Smooth muscle cell (in vitro differentiated cells): Measurements from ENCODE around the gene CPNE4. TPM values are rescaled to one million over a fixed set of nuclear protein-coding genes. Genes with fewer than 3 reads are reported as not detected.

Source experiments
- DNase-seq: peaks from one replicate; lab custom pipeline; 2025; ENCODE audit not compliant: unreplicated experiment; lab: John Stamatoyannopoulos, UW
- H2AFZ ChIP-seq: fragments of 200-600 bp; sonication (generic); 2 replicates; pipeline ENCODE4 v1.6.0; 2016; ENCODE audit warnings: antibody characterized with exemption, low read depth, mild to moderate bottlenecking
- H3F3A ChIP-seq: fragments of 200-600 bp; sonication (generic); 2 replicates; pipeline ENCODE4 v1.6.0; 2017; ENCODE audit warnings: antibody characterized with exemption, low read depth
- H3K27ac ChIP-seq: fragments of 200-600 bp; sonication (generic); 2 replicates; pipeline ENCODE4 v1.5.1; 2016; ENCODE audit warnings: low read depth, mild to moderate bottlenecking
- H3K27me3 ChIP-seq: fragments of 200-600 bp; sonication (generic); 2 replicates; pipeline ENCODE4 v1.6.1; 2016; ENCODE audit warnings: low read depth, mild to moderate bottlenecking
- H3K36me3 ChIP-seq: fragments of 200-600 bp; sonication (generic); 2 replicates; pipeline ENCODE4 v1.5.1; 2016; ENCODE audit warnings: low read depth
- H3K4me1 ChIP-seq: fragments of 200-600 bp; sonication (generic); 2 replicates; pipeline ENCODE4 v1.5.1; 2016; ENCODE audit warnings: low read depth
- H3K4me2 ChIP-seq: fragments of 200-600 bp; sonication (generic); 2 replicates; pipeline ENCODE4 v1.6.0; 2016; ENCODE audit warnings: mild to moderate bottlenecking
- H3K4me3 ChIP-seq: fragments of 200-600 bp; sonication (generic); 2 replicates; pipeline ENCODE4 v1.5.1; 2016; ENCODE audit warnings: mild to moderate bottlenecking
- H3K79me2 ChIP-seq: fragments of 200-600 bp; sonication (generic); 2 replicates; pipeline ENCODE4 v1.6.0; 2016; ENCODE audit warnings: low read depth, mild to moderate bottlenecking
- H3K9ac ChIP-seq: fragments of 200-600 bp; sonication (generic); 2 replicates; pipeline ENCODE4 v1.6.0; 2016; ENCODE audit warnings: low read depth
- H3K9me3 ChIP-seq: fragments of 200-600 bp; sonication (generic); replicated peaks from 2 replicates; pipeline ENCODE4 v1.5.1; 2016; ENCODE audit warnings: low read depth
- H4K20me1 ChIP-seq: fragments of 200-600 bp; sonication (generic); 2 replicates; pipeline ENCODE4 v1.6.0; 2016; ENCODE audit warnings: low read depth
- CTCF ChIP-seq: fragments of 200-600 bp; sonication (generic); IDR thresholded peaks from 2 replicates; pipeline ENCODE4 v1.5.1; 2017; ENCODE audit warnings: borderline replicate concordance, mild to moderate bottlenecking, antibody characterized with exemption; ENCODE audit not compliant: insufficient read depth, poor library complexity, severe bottlenecking
- WGBS: methylation state at CpG from one replicate; pipeline ENCODE4 v1.1.7; 2016; ENCODE audit warnings: low lambda C conversion rate; 5-methylcytosine and 5-hydroxymethylcytosine counted together
- polyA plus RNA-seq: library from polyadenylated mRNA; unstranded; fragments of >200 nt; fragmentation: Nextera tagmentation; extraction: Ambion mirVana; gene quantifications from 2 replicates; pipeline ENCODE4 v1.2.1, GENCODE V29; 2016
- total RNA-seq: library from RNA; depleted of rRNA; stranded (reverse); fragments of >200 nt; gene quantifications from 2 replicates; pipeline ENCODE4 v1.2.3, GENCODE V29; 2014

CPNE4 gene
- total and polyA plus RNA-seq, 2 experiments from 2014 or later = 0.05 to 1.6 TPM

GRCh38 chr3:132079147-132079546, 44.3 kb upstream of the CPNE4 start:
- Histone ChIP-seq H3K9me3 (no peaks in the 10 kb centered on the region), H3F3A (no peaks in the 10 kb centered on the region), H3K36me3 (no peaks in the 10 kb centered on the region), H4K20me1 (no peaks in the 10 kb centered on the region), H3K27ac (no peak overlapping the region), H3K4me2 (no peak overlapping the region), H3K27me3 (no peaks in the 10 kb centered on the region), H3K9ac (no peak overlapping the region), H3K4me1 (no peaks in the 10 kb centered on the region), H2AFZ (no peak overlapping the region), H3K79me2 (no peaks in the 10 kb centered on the region), H3K4me3 (no peak overlapping the region)
- TF ChIP-seq CTCF = no peak
- DNase-seq = no peak
- WGBS = 6% methylated on average over 1 of the region's 1 CpG

GRCh38 chr3:132073771-132074170, 39.0 kb upstream of the CPNE4 start:
- no peak overlapping the region for H3K27ac ChIP-seq
- no peak overlapping the region for H3K9ac ChIP-seq
- H3K36me3 ChIP-seq = no peaks in the 10 kb centered on the region
- no peaks in the 10 kb centered on the region for H4K20me1 ChIP-seq
- TF ChIP-seq CTCF = no peak
- no peaks in the 10 kb centered on the region for H3K79me2 ChIP-seq
- no peaks in the 10 kb centered on the region for H3K9me3 ChIP-seq
- H3K4me3 ChIP-seq = no peak overlapping the region
- no peaks in the 10 kb centered on the region for H3F3A ChIP-seq
- H3K4me1 ChIP-seq = no peaks in the 10 kb centered on the region
- no peak for DNase-seq
- no peak overlapping the region for H3K4me2 ChIP-seq
- H3K27me3 ChIP-seq = no peaks in the 10 kb centered on the region
- H2AFZ ChIP-seq = no peak overlapping the region

GRCh38 chr3:132071043-132071442, 36.2 kb upstream of the CPNE4 start:
- H3K4me3 ChIP-seq = no peak overlapping the region
- no peaks in the 10 kb centered on the region for H3K27me3 ChIP-seq
- no peaks in the 10 kb centered on the region for H3K9me3 ChIP-seq
- H3K79me2 ChIP-seq = no peaks in the 10 kb centered on the region
- DNase-seq = no peak
- H3F3A ChIP-seq = no peaks in the 10 kb centered on the region
- no peak overlapping the region for H3K9ac ChIP-seq
- H2AFZ ChIP-seq = no peak overlapping the region
- no peak overlapping the region for H3K27ac ChIP-seq
- no peak for TF ChIP-seq CTCF
- H3K4me2 ChIP-seq = no peak overlapping the region
- H3K36me3 ChIP-seq = no peaks in the 10 kb centered on the region
- H4K20me1 ChIP-seq = no peaks in the 10 kb centered on the region
- H3K4me1 ChIP-seq = no peaks in the 10 kb centered on the region

GRCh38 chr3:132064114-132064513, 29.3 kb upstream of the CPNE4 start:
- no peak for TF ChIP-seq CTCF
- H3K4me2 ChIP-seq = no peak overlapping the region
- H3K36me3 ChIP-seq = no peaks in the 10 kb centered on the region
- no peaks in the 10 kb centered on the region for H3K9me3 ChIP-seq
- no peaks in the 10 kb centered on the region for H3F3A ChIP-seq
- no peaks in the 10 kb centered on the region for H3K79me2 ChIP-seq
- 26% methylated on average over 4 of the region's 4 CpGs for WGBS
- H2AFZ ChIP-seq = no peak overlapping the region
- no peak overlapping the region for H3K9ac ChIP-seq
- H3K27ac ChIP-seq = no peak overlapping the region
- H3K4me1 ChIP-seq = no peaks in the 10 kb centered on the region
- DNase-seq = no peak
- no peaks in the 10 kb centered on the region for H4K20me1 ChIP-seq
- no peaks in the 10 kb centered on the region for H3K27me3 ChIP-seq
- no peak overlapping the region for H3K4me3 ChIP-seq
